SK-N-SH (cell line): ENCODE results near the gene CCDC93. TPM values are rescaled to one million over a fixed set of nuclear protein-coding genes. Genes with fewer than 3 reads are reported as not detected.

Experiments
- CTCF ChIA-PET: fragments of 300-600, 350-600 bp; formaldehyde crosslinking; extraction: SDS; loops from one replicate; lab custom pipeline; 2021; lab: Yijun Ruan, JAX
- POLR2A ChIA-PET: fragments of 350-600 bp; sonication (Branson Sonifier 250); formaldehyde crosslinking; extraction: SDS; loops from one replicate; lab custom pipeline; 2020; ENCODE audit warnings: antibody characterized with exemption, inconsistent platforms; lab: Yijun Ruan, JAX
- DNase-seq: peaks from one replicate; pipeline ENCODE4 v3.0.0; 2012
- H2AFZ ChIP-seq: fragments of 200-600 bp; sonication (generic); 2 replicates; pipeline ENCODE4 v1.8.1; 2016; ENCODE audit warnings: antibody characterized with exemption, mild to moderate bottlenecking, low read depth
- H3F3A ChIP-seq: fragments of 200-600 bp; sonication (generic); replicated peaks from 2 replicates; pipeline ENCODE3; 2016; ENCODE audit warnings: antibody characterized with exemption, mild to moderate bottlenecking; ENCODE audit not compliant: insufficient read depth
- H3K27ac ChIP-seq, 2 experiments: fragments of 200-500 bp in 1 of 2; fragments of 200-600 bp in 1 of 2; sonication (Bioruptor generic) in 1 of 2; sonication (generic), shearing (Covaris generic) in 1 of 2; 2 replicates each; pipeline versions ENCODE4 v1.5.1 to v1.6.1; 2014 to 2016; ENCODE audit warnings: low read depth in 2 of 2, inconsistent platforms in 1 of 2, low read length in 1 of 2, mild to moderate bottlenecking in 1 of 2, mixed read lengths in 1 of 2
- H3K27me3 ChIP-seq: fragments of 200-600 bp; sonication (generic), shearing (Covaris generic); 2 replicates; pipeline ENCODE4 v1.6.1; 2016; ENCODE audit warnings: mixed run types; ENCODE audit not compliant: insufficient read depth
- H3K36me3 ChIP-seq, 2 experiments: fragments of 200-500 bp in 1 of 2; fragments of 200-600 bp in 1 of 2; sonication (Bioruptor generic) in 1 of 2; sonication (generic) in 1 of 2; replicated peaks in 1 of 2; 2 replicates each; pipeline versions ENCODE3 to v1.5.1; 2014 to 2016; ENCODE audit warnings: low read length in 1 of 2, mild to moderate bottlenecking in 1 of 2; ENCODE audit not compliant: insufficient read depth in 2 of 2, control insufficient read depth in 1 of 2
- H3K4me1 ChIP-seq, 2 experiments: fragments of 200-500 bp in 1 of 2; fragments of 200-600 bp in 1 of 2; sonication (Bioruptor generic) in 1 of 2; sonication (generic), shearing (Covaris generic) in 1 of 2; 2 replicates each; pipeline versions ENCODE4 v1.5.1 to v1.6.1; 2014 to 2016; ENCODE audit warnings: low read depth in 1 of 2, low read length in 1 of 2, mixed run types in 1 of 2; ENCODE audit not compliant: insufficient read depth in 2 of 2, control insufficient read depth in 1 of 2
- H3K4me2 ChIP-seq: fragments of 200-600 bp; sonication (generic), shearing (Covaris generic); 2 replicates; pipeline ENCODE4 v1.6.1; 2017; ENCODE audit warnings: mixed run types
- H3K4me3 ChIP-seq, 2 experiments: fragments of 200-500 bp in 1 of 2; fragments of 200-600 bp in 1 of 2; sonication (Bioruptor generic) in 1 of 2; sonication (generic), shearing (Covaris generic) in 1 of 2; 2 replicates each; pipeline versions ENCODE4 v1.5.1 to v1.8.1; 2014 to 2016; ENCODE audit warnings: low read depth in 2 of 2, inconsistent platforms in 1 of 2, low read length in 1 of 2, mild to moderate bottlenecking in 1 of 2, mixed read lengths in 1 of 2, moderate library complexity in 1 of 2
- H3K79me2 ChIP-seq: fragments of 200-600 bp; sonication (generic); 2 replicates; pipeline ENCODE4 v1.8.1; 2017; ENCODE audit warnings: mild to moderate bottlenecking; ENCODE audit not compliant: insufficient read depth
- H3K9ac ChIP-seq: fragments of 200-600 bp; sonication (generic); 2 replicates; pipeline ENCODE4 v1.6.1; 2017; ENCODE audit warnings: mixed run types
- H3K9me2 ChIP-seq: fragments of 200-600 bp; sonication (generic); 2 replicates; pipeline ENCODE4 v1.6.1; 2017; ENCODE audit warnings: mixed run types
- H3K9me3 ChIP-seq: fragments of 200-600 bp; sonication (generic); 2 replicates; pipeline ENCODE4 v1.6.1; 2017; ENCODE audit warnings: mixed run types, mild to moderate bottlenecking, moderate library complexity
- H4K20me1 ChIP-seq: fragments of 200-600 bp; sonication (generic); 2 replicates; pipeline ENCODE4 v1.6.1; 2017; ENCODE audit warnings: mild to moderate bottlenecking, mixed run types; ENCODE audit not compliant: insufficient read depth
- CHD2 ChIP-seq: fragments of 150-350 bp; IDR thresholded peaks from 2 replicates; pipeline ENCODE4 v1.6.1; 2018; ENCODE audit warnings: low read length; ENCODE audit not compliant: partially characterized antibody
- EP300 ChIP-seq, 2 experiments: IDR thresholded peaks; 2 replicates each; pipeline versions ENCODE4 v1.4.0 to v1.6.1; 2012; ENCODE audit warnings: borderline replicate concordance in 1 of 2, low read depth in 1 of 2, low read length in 1 of 2
- EZH2phosphoT487 ChIP-seq: fragments of 200-600 bp; sonication (generic); IDR thresholded peaks from 2 replicates; pipeline ENCODE4 v1.6.1; 2017; ENCODE audit warnings: low read depth, mixed run types, mild to moderate bottlenecking, antibody characterized with exemption, moderate library complexity, borderline replicate concordance
- JUND ChIP-seq: IDR thresholded peaks from 2 replicates; pipeline ENCODE4 v1.4.0; 2012
- MEF2A ChIP-seq: IDR thresholded peaks from 2 replicates; pipeline ENCODE4 v1.4.0; 2012; ENCODE audit warnings: low read depth, borderline replicate concordance
- POLR2AphosphoS5 ChIP-seq: IDR thresholded peaks from 2 replicates; pipeline ENCODE4 v1.6.1; 2012; ENCODE audit warnings: low read depth, low read length
- RAD21 ChIP-seq: IDR thresholded peaks from 2 replicates; pipeline ENCODE4 v1.6.1; 2012; ENCODE audit warnings: mild to moderate bottlenecking, low read length
- RCOR1 ChIP-seq: fragments of 150-350 bp; IDR thresholded peaks from 2 replicates; pipeline ENCODE4 v1.6.1; 2017; ENCODE audit warnings: antibody characterized with exemption, low read length
- RFX5 ChIP-seq: IDR thresholded peaks from 2 replicates; pipeline ENCODE4 v1.6.1; 2012; ENCODE audit warnings: mild to moderate bottlenecking, improper control_type of control experiment, low read length
- SIN3A ChIP-seq: IDR thresholded peaks from 2 replicates; pipeline ENCODE4 v1.6.1; 2012; ENCODE audit warnings: low read depth, mild to moderate bottlenecking, low read length, moderate library complexity, borderline replicate concordance
- TAF1 ChIP-seq: IDR thresholded peaks from 2 replicates; pipeline ENCODE4 v1.6.1; 2012; ENCODE audit warnings: low read depth, mild to moderate bottlenecking, low read length, moderate library complexity, borderline replicate concordance
- TEAD4 ChIP-seq: IDR thresholded peaks from 2 replicates; pipeline ENCODE4 v1.4.0; 2012; ENCODE audit warnings: mild to moderate bottlenecking, borderline replicate concordance; ENCODE audit not compliant: insufficient read depth
- YY1 ChIP-seq: IDR thresholded peaks from 2 replicates; pipeline ENCODE4 v1.4.0; 2012; ENCODE audit warnings: low read depth, mild to moderate bottlenecking
- WGBS: methylation state at CpG from one replicate; pipeline ENCODE4 v1.1.6; 2017; ENCODE audit warnings: low lambda C conversion rate; 5-methylcytosine and 5-hydroxymethylcytosine counted together
- polyA plus RNA-seq, 3 experiments: library from polyadenylated mRNA; depleted of rRNA; stranded (reverse); fragments of >200 nt; gene quantifications; 2 replicates each; pipeline ENCODE4 v1.2.3, GENCODE V29; 2012
- TF ChIP-seq, protein P1 (sequence below): IDR thresholded peaks from 2 replicates; pipeline ENCODE4; 2012
- TF ChIP-seq, protein P2 (sequence below): IDR thresholded peaks from 2 replicates; pipeline ENCODE4 v1.6.1; 2012; ENCODE audit warnings: mild to moderate bottlenecking, low read depth, low read length, moderate library complexity
- TF ChIP-seq, protein P3 (sequence below): IDR thresholded peaks from 2 replicates; pipeline ENCODE4 v1.4.0; 2012; ENCODE audit warnings: low read depth, borderline replicate concordance

CCDC93 gene
- polyA plus RNA-seq, 1 of the 3 experiments (the other 2 are of a cell fraction): 11.7 TPM

DNA sequence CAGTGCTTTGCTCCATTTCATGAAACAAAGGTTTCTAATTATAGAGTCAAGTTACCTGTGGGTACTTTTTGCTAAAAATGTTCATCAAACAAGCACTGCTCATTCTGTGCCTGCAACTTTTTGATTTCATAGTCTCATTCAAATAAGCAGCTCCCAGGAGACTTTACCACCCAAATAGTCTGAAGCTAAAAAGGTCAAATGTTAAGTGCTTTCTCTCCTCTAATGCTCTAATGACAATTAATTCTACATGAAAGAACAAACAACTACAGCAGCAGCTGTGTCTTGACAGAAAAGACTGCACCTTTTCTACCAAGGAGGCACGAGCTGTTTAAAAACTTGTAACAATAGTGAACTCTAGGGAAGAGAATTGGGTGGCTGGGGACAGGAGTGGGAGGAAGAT, 65.3 kb downstream of the CCDC93 start:
- ChIA-PET CTCF (no interaction called here), POLR2A (no interaction called here)
- no peaks in the 10 kb centered on the region for H3K9me3 ChIP-seq
- H3K4me2 ChIP-seq: no peak overlapping the region
- peaks cover 77 to 91% of the 10 kb centered on the region in 2 experiments for H3K36me3 ChIP-seq
- H3K9ac ChIP-seq: no peak overlapping the region
- H3K27ac ChIP-seq: no peak overlapping the region; a peak in 1 of 4 replicates
- WGBS: 92% methylated on average over 1 of the region's 1 CpG
- no peaks in the 10 kb centered on the region for H3K27me3 ChIP-seq
- no peak for TF ChIP-seq TEAD4
- no peak for TF ChIP-seq TAF1
- TF ChIP-seq, protein P1, sequence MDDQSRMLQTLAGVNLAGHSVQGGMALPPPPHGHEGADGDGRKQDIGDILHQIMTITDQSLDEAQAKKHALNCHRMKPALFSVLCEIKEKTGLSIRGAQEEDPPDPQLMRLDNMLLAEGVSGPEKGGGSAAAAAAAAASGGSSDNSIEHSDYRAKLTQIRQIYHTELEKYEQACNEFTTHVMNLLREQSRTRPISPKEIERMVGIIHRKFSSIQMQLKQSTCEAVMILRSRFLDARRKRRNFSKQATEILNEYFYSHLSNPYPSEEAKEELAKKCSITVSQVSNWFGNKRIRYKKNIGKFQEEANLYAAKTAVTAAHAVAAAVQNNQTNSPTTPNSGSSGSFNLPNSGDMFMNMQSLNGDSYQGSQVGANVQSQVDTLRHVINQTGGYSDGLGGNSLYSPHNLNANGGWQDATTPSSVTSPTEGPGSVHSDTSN: no peak
- TF ChIP-seq JUND: no peak
- TF ChIP-seq EZH2phosphoT487: no peak
- TF ChIP-seq POLR2AphosphoS5: no peak
- TF ChIP-seq YY1: no peak
- no peak for TF ChIP-seq MEF2A
- no peak for TF ChIP-seq SIN3A
- TF ChIP-seq RCOR1: no peak
- no peak for TF ChIP-seq CHD2
- TF ChIP-seq, protein P2, sequence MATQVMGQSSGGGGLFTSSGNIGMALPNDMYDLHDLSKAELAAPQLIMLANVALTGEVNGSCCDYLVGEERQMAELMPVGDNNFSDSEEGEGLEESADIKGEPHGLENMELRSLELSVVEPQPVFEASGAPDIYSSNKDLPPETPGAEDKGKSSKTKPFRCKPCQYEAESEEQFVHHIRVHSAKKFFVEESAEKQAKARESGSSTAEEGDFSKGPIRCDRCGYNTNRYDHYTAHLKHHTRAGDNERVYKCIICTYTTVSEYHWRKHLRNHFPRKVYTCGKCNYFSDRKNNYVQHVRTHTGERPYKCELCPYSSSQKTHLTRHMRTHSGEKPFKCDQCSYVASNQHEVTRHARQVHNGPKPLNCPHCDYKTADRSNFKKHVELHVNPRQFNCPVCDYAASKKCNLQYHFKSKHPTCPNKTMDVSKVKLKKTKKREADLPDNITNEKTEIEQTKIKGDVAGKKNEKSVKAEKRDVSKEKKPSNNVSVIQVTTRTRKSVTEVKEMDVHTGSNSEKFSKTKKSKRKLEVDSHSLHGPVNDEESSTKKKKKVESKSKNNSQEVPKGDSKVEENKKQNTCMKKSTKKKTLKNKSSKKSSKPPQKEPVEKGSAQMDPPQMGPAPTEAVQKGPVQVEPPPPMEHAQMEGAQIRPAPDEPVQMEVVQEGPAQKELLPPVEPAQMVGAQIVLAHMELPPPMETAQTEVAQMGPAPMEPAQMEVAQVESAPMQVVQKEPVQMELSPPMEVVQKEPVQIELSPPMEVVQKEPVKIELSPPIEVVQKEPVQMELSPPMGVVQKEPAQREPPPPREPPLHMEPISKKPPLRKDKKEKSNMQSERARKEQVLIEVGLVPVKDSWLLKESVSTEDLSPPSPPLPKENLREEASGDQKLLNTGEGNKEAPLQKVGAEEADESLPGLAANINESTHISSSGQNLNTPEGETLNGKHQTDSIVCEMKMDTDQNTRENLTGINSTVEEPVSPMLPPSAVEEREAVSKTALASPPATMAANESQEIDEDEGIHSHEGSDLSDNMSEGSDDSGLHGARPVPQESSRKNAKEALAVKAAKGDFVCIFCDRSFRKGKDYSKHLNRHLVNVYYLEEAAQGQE: no peak
- TF ChIP-seq, protein P3, sequence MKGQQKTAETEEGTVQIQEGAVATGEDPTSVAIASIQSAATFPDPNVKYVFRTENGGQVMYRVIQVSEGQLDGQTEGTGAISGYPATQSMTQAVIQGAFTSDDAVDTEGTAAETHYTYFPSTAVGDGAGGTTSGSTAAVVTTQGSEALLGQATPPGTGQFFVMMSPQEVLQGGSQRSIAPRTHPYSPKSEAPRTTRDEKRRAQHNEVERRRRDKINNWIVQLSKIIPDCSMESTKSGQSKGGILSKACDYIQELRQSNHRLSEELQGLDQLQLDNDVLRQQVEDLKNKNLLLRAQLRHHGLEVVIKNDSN: no peak
- no peak for TF ChIP-seq EP300 (IDR thresholded peaks at IDR 0.05; ENCODE audit: borderline replicate concordance in 1 of 2, low read depth in 1 of 2, low read length in 1 of 2)
- TF ChIP-seq RFX5: no peak
- no peak for TF ChIP-seq RAD21
- H2AFZ ChIP-seq: no peak overlapping the region
- no peaks in the 10 kb centered on the region for H4K20me1 ChIP-seq
- peaks cover 0 to 9% of the 10 kb centered on the region in 2 experiments; a peak in 2 of 4 replicates for H3K4me1 ChIP-seq
- DNase-seq: no peak
- H3F3A ChIP-seq: peaks cover 8% of the 10 kb centered on the region
- H3K4me3 ChIP-seq: no peak overlapping the region
- no peaks in the 10 kb centered on the region for H3K9me2 ChIP-seq
- no peaks in the 10 kb centered on the region for H3K79me2 ChIP-seq
